ENCODE results near the gene PKN3.

DNA sequence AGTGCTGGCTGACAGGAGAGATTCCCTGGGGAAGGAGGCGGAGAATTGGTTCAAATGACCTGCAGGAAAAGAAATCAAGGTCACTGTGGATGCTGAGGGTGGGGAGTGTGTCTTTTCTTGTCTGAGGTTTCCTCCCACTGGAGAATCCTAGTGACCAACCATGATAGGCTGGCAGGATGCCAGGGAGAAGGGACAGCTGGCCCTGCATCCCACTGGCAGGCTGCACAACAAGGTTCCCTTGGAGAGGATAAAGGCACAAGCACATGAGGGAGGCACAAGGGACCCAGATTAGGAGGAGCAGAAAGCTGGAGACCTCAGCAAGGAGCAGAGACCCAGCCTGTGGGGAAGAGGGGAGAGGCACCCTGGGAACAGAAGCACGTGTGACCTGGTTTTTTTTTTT lies 33.1 kb downstream of the PKN3 start:
- TF ChIP-seq, protein P1, sequence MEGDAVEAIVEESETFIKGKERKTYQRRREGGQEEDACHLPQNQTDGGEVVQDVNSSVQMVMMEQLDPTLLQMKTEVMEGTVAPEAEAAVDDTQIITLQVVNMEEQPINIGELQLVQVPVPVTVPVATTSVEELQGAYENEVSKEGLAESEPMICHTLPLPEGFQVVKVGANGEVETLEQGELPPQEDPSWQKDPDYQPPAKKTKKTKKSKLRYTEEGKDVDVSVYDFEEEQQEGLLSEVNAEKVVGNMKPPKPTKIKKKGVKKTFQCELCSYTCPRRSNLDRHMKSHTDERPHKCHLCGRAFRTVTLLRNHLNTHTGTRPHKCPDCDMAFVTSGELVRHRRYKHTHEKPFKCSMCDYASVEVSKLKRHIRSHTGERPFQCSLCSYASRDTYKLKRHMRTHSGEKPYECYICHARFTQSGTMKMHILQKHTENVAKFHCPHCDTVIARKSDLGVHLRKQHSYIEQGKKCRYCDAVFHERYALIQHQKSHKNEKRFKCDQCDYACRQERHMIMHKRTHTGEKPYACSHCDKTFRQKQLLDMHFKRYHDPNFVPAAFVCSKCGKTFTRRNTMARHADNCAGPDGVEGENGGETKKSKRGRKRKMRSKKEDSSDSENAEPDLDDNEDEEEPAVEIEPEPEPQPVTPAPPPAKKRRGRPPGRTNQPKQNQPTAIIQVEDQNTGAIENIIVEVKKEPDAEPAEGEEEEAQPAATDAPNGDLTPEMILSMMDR (IDR thresholded peaks at IDR 0.05; ENCODE audit: insufficient read depth, low read depth, low read length), result no peak
- TF ChIP-seq EZH2 (IDR thresholded peaks at IDR 0.05; ENCODE audit: insufficient read depth, low read length), result no peak
